CD14-positive monocyte (primary cell): ENCODE results near the gene ELAC1. TPM values are rescaled to one million over a fixed set of nuclear protein-coding genes. Genes with fewer than 3 reads are reported as not detected.
"Not testable (repeated sequence)": the region's sequence is repeated elsewhere in the genome, so short reads cannot be mapped to it uniquely, and the experiment has no call there.

Experiments
- DNase-seq, 3 donors: peaks; one replicate each; pipeline ENCODE4 v3.0.0-alpha.2; 2011 to 2022
- H2AFZ ChIP-seq: 2 replicates; pipeline ENCODE4 v1.6.0; 2012; ENCODE audit warnings: mild to moderate bottlenecking, low read depth, low read length, inconsistent platforms; ENCODE audit not compliant: insufficient read depth, poor library complexity, severe bottlenecking
- H3K27ac ChIP-seq, 2 donors: 1 replicate in 1 of 2; 2 replicates in 1 of 2; pipeline ENCODE4 v1.5.1; 2012 to 2013; ENCODE audit warnings: low read length in 2 of 2, control low read depth in 1 of 2, inconsistent platforms in 1 of 2, low read depth in 1 of 2, mild to moderate bottlenecking in 1 of 2
- H3K27me3 ChIP-seq, 2 donors: one replicate each; pipeline versions ENCODE4 v1.6.0 to v1.6.1; 2011 to 2013; ENCODE audit warnings: low read length in 2 of 2; ENCODE audit not compliant: control insufficient read depth in 2 of 2, insufficient read depth in 2 of 2
- H3K36me3 ChIP-seq, 2 donors: replicated peaks in 1 of 2; 1 replicate in 1 of 2; 2 replicates in 1 of 2; pipeline versions ENCODE4 v1.5.1 to v1.6.1; 2012 to 2013; ENCODE audit warnings: low read length in 2 of 2, control low read depth in 1 of 2, inconsistent platforms in 1 of 2, mild to moderate bottlenecking in 1 of 2; ENCODE audit not compliant: insufficient read depth in 2 of 2, control insufficient read depth in 1 of 2
- H3K4me1 ChIP-seq, 2 donors: 1 replicate in 1 of 2; 2 replicates in 1 of 2; pipeline versions ENCODE4 v1.5.1 to v1.6.1; 2012 to 2013; ENCODE audit warnings: low read length in 2 of 2, control low read depth in 1 of 2, inconsistent platforms in 1 of 2, mild to moderate bottlenecking in 1 of 2, moderate library complexity in 1 of 2; ENCODE audit not compliant: insufficient read depth in 2 of 2, control insufficient read depth in 1 of 2
- H3K4me2 ChIP-seq: replicated peaks from 2 replicates; pipeline ENCODE3; 2012; ENCODE audit warnings: low read length, moderate library complexity, mild to moderate bottlenecking; ENCODE audit not compliant: poor library complexity, severe bottlenecking; ENCODE audit errors: extremely low read depth
- H3K4me3 ChIP-seq, 3 experiments: fragments of 200-600 bp in 1 of 3; sonication (generic) in 1 of 3; replicated peaks in 1 of 3; 1 replicate in 2 of 3; 2 replicates in 1 of 3; pipeline ENCODE4 v1.5.1; 2011 to 2013; ENCODE audit warnings: low read length in 3 of 3, mild to moderate bottlenecking in 3 of 3, control low read depth in 2 of 3, low read depth in 2 of 3, inconsistent platforms in 1 of 3, moderate library complexity in 1 of 3
- H3K79me2 ChIP-seq: 2 replicates; pipeline ENCODE4 v1.6.0; 2012; ENCODE audit warnings: mild to moderate bottlenecking, control low read depth, inconsistent platforms, low read length, moderate library complexity; ENCODE audit not compliant: insufficient read depth
- H3K9ac ChIP-seq: 2 replicates; pipeline ENCODE4 v1.6.0; 2017; ENCODE audit warnings: low read length, mild to moderate bottlenecking; ENCODE audit not compliant: insufficient read depth, poor library complexity, severe bottlenecking
- H3K9me3 ChIP-seq, 2 donors: replicated peaks in 1 of 2; 1 replicate in 1 of 2; 2 replicates in 1 of 2; pipeline versions ENCODE4 v1.5.1 to v1.6.1; 2012 to 2013; ENCODE audit warnings: low read length in 2 of 2, control low read depth in 1 of 2; ENCODE audit not compliant: control insufficient read depth in 1 of 2, insufficient read depth in 1 of 2
- H4K20me1 ChIP-seq: 2 replicates; pipeline ENCODE4 v1.6.0; 2012; ENCODE audit warnings: mild to moderate bottlenecking, low read length, control low read depth, moderate library complexity; ENCODE audit not compliant: insufficient read depth
- H3K27ac Mint-ChIP-seq, 7 donors: one replicate each; pipeline ENCODE4 v1.8.0; 2020; ENCODE audit warnings: mild to moderate bottlenecking in 7 of 7, mixed read lengths in 7 of 7, moderate library complexity in 6 of 7, inconsistent platforms in 2 of 7
- H3K27me3 Mint-ChIP-seq, 3 donors: one replicate each; pipeline ENCODE4 v1.8.0; 2021 to 2022; ENCODE audit warnings: low read depth in 3 of 3, mild to moderate bottlenecking in 3 of 3, mixed read lengths in 3 of 3, moderate library complexity in 3 of 3, inconsistent platforms in 1 of 3
- H3K36me3 Mint-ChIP-seq, 2 donors: one replicate each; pipeline ENCODE4 v1.8.0; 2020; ENCODE audit warnings: mixed read lengths in 2 of 2, inconsistent platforms in 1 of 2, mild to moderate bottlenecking in 1 of 2
- H3K4me1 Mint-ChIP-seq: one replicate; pipeline ENCODE4 v1.8.0; 2020; ENCODE audit warnings: mild to moderate bottlenecking, mixed read lengths
- H3K4me3 Mint-ChIP-seq, 2 donors: one replicate each; pipeline ENCODE4 v1.8.0; 2020; ENCODE audit warnings: mild to moderate bottlenecking in 2 of 2, mixed read lengths in 2 of 2, moderate library complexity in 1 of 2
- H3K9me3 Mint-ChIP-seq, 7 donors: one replicate each; pipeline ENCODE4 v1.8.0; 2020 to 2022; ENCODE audit warnings: mixed read lengths in 7 of 7, mild to moderate bottlenecking in 6 of 7, moderate library complexity in 6 of 7, inconsistent platforms in 2 of 7
- CTCF ChIP-seq: fragments of 200-600 bp; IDR thresholded peaks from one replicate; pipeline ENCODE4 v1.8.0; 2022; ENCODE audit warnings: antibody characterized with exemption, mild to moderate bottlenecking
- WGBS: methylation state at CpG from one replicate; pipeline ENCODE4 v1.1.5; 2013; ENCODE audit warnings: missing lambda C conversion rate; ENCODE audit not compliant: insufficient coverage; 5-methylcytosine and 5-hydroxymethylcytosine counted together
- intact Hi-C, 2 donors: fragments of 100-400 bp; cut with micrococcal nuclease; formaldehyde crosslinking; loops; one replicate each; pipeline versions ENCODE4 v1.15.0 to v1.15.1; 2023
- polyA plus RNA-seq, 3 donors: library from polyadenylated mRNA; depleted of rRNA in 1 of 3; unstranded in 2 of 3; stranded (reverse) in 1 of 3; fragments of 300-500 nt in 2 of 3; fragments of >200 nt in 1 of 3; fragmentation: Illumina TruSeq in 2 of 3; gene quantifications; 1 replicate in 2 of 3; 2 replicates in 1 of 3; pipeline ENCODE4 v1.2.3, GENCODE V29; 2012 to 2021

The ELAC1 gene
- polyA plus RNA-seq, 3 donors: 2.6 to 11.5 (median 4.5) TPM

GRCh38 chr18:50992351-50992762 lies 24.5 kb downstream of the ELAC1 start:
- 87% methylated on average over 2 of the region's 3 CpGs for WGBS
- Histone ChIP-seq H3K79me2 (no peaks in the 10 kb centered on the region), H3K4me1 (no peaks in the 10 kb centered on the region), H3K27me3 (no peaks in the 10 kb centered on the region), H3K4me3 (no peak overlapping the region), H2AFZ (no peak overlapping the region), H3K27ac (no peak overlapping the region), H3K4me2 (no peak overlapping the region), H3K9me3 (no peaks in the 10 kb centered on the region), H4K20me1 (no peaks in the 10 kb centered on the region), H3K9ac (no peak overlapping the region), H3K36me3 (peaks cover 0 to 13% of the 10 kb centered on the region in 2 donors)
- H3K27ac Mint-ChIP-seq: no peak overlapping the region
- no peak for TF ChIP-seq CTCF
- H3K4me1 Mint-ChIP-seq: no peaks in the 10 kb centered on the region
- intact Hi-C loops: no loop called here
- H3K9me3 Mint-ChIP-seq: peaks cover 0 to 7% (median 3%) of the 10 kb centered on the region in 7 donors
- DNase-seq: no peak
- peaks cover 2 to 4% of the 10 kb centered on the region in 2 donors for H3K36me3 Mint-ChIP-seq
- H3K27me3 Mint-ChIP-seq: no peaks in the 10 kb centered on the region
- H3K4me3 Mint-ChIP-seq: no peak overlapping the region

- H2AFZ ChIP-seq: no peak overlapping the region
- no peaks in the 10 kb centered on the region for H4K20me1 ChIP-seq
- intact Hi-C loops: no loop called here
These were observed 26.2 kb downstream of the ELAC1 start for GRCh38 chr18:50994031-50994430.

GRCh38 chr18:51003174-51003573 lies 35.3 kb downstream of the ELAC1 start:
- H3K36me3 Mint-ChIP-seq, H3K9ac ChIP-seq, H3K4me1 Mint-ChIP-seq, H3K9me3 ChIP-seq, DNase-seq, H3K27ac Mint-ChIP-seq, H4K20me1 ChIP-seq, H3K4me1 ChIP-seq, H3K4me3 ChIP-seq, H3K36me3 ChIP-seq, H2AFZ ChIP-seq, H3K27ac ChIP-seq, H3K27me3 Mint-ChIP-seq, H3K79me2 ChIP-seq, intact Hi-C loops, H3K27me3 ChIP-seq, H3K4me2 ChIP-seq, H3K4me3 Mint-ChIP-seq: not testable (repeated sequence)
- peaks cover 0 to 11% (median 6%) of the 10 kb centered on the region in 7 donors for H3K9me3 Mint-ChIP-seq
- no CpG with 5 or more reads among the region's 2 CpGs for WGBS

More at GRCh38 chr18:50994031-50994430, 26.2 kb downstream of the ELAC1 start:
- DNase-seq: no peak
- peaks cover 0 to 7% (median 3%) of the 10 kb centered on the region in 7 donors for H3K9me3 Mint-ChIP-seq
- Histone ChIP-seq H3K4me1 (no peaks in the 10 kb centered on the region), H3K4me3 (no peak overlapping the region), H3K4me2 (no peak overlapping the region), H3K27me3 (no peaks in the 10 kb centered on the region), H3K27ac (no peak overlapping the region), H3K9ac (no peak overlapping the region), H3K79me2 (no peaks in the 10 kb centered on the region), H3K36me3 (no peaks in the 10 kb centered on the region), H3K9me3 (no peaks in the 10 kb centered on the region)
- no peaks in the 10 kb centered on the region for H3K27me3 Mint-ChIP-seq
- no peak for TF ChIP-seq CTCF
- H3K27ac Mint-ChIP-seq: no peak overlapping the region
- H3K4me1 Mint-ChIP-seq: no peaks in the 10 kb centered on the region
- no peak overlapping the region for H3K4me3 Mint-ChIP-seq
- WGBS: no CpG with 5 or more reads among the region's 2 CpGs
- H3K36me3 Mint-ChIP-seq: no peaks in the 10 kb centered on the region
